NCI-H2196 (cell line): ENCODE data around the gene PSEN2.
"Not testable (repeated sequence)": the region's sequence is repeated elsewhere in the genome, so short reads cannot be mapped to it uniquely, and the experiment has no call there.

Experiments
- DNase-seq: peaks from one replicate; lab custom pipeline; 2025; ENCODE audit not compliant: unreplicated experiment; lab: John Stamatoyannopoulos, UW

The PSEN2 gene

DNA sequence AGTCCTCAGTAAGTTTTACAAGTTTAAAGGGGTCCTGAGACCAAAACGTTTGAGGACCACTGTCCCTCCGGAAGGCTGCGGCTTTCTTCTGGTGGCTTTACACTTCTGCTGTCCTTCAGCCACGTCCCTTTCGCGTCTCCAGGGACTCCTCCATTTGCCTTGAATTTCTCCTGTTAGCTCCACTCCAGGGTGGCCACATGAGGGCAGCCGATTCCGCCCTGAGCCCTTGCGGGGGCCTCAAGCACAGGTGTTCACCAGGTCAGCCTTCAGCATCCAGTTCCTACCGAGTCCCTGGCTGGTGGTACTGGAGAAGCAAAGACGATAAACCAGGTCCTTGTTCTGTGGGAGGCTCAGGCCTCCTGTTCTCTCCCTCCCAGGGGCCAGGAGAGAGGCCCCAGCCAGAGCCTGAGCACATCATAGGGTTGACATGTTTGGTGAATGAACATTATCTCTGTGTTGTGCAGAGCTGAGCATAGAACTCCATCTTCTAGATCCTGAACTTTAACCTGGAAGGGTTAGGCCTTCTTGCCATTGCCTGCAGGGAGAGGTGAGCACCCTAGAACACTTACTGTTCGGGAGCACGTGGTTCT lies 42.3 kb downstream of the PSEN2 start:
- no peak for DNase-seq

DNA sequence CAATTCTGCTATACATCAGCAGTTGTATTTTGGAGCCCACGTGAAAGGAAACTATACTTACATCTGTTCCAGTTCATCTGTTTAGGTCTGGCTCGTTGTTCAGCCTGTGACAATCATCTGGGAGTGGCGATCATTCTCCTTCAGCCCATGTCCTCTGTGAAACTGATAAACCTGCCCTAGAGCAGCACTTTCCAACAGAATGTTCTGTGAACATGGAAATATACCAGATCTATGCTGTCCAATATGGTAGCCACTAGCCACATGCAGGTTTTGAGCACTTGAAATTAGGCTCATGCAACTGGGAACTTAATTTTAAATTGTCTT lies 45.2 kb downstream of the PSEN2 start:
- no peak for DNase-seq

DNA sequence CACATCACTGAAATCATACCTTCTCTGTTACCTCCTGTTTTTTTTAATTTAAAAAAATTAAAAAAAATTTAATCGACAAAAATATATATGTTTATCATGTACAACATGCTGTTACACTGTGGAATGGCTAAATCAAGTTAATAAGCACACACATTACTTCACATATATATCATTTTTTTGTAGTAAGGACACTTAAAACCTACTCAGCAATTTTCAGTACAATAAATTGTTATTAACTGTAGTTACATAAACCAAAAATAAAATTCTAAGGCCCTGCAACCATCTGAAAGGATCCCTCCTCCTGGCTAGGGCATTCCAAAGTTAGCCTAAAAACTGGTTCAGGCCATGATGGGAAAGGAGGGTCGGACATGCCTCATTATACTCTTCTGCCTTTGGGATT lies 46.1 kb downstream of the PSEN2 start:
- no peak for DNase-seq

DNA sequence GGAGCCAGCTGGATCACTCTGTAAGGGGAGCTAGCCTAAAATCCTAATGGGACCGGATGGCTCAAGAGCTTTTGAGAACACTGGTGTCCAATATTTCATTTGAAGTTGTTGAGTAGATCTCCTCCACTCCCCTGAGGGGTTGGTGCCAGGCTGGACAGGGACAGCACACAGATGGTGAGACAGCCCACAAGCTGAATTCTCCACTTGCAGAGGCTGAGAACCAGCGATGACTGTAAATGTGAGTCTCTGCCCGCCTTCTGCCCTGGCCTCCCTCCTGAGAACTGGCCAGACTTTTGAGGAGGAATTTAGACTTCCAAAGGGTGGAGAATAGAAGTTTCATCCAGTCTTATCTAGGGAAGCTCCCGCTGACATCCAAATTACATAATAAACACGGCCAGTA lies 49.2 kb downstream of the PSEN2 start:
- DNase-seq, result no peak

DNA sequence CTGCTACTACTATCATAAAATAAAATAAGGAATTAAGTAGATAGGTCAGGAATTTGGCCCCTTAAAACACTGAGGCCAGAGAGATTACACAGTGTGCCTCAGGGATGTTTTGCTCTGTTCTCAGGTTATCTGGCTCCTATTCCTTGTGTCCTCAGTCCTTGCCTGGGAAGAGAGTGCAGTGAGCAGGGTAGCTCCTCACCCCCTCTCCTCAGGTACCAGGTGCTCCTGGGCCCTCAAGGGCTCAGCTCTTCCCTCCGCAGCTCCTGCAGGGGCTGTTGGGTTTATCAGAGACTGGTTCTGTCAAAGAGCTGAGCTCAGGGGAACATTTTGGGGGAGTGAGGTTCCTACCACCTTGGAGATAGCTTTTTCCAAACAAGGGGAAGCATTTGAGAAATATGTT lies 49.6 kb downstream of the PSEN2 start:
- no peak for DNase-seq

DNA sequence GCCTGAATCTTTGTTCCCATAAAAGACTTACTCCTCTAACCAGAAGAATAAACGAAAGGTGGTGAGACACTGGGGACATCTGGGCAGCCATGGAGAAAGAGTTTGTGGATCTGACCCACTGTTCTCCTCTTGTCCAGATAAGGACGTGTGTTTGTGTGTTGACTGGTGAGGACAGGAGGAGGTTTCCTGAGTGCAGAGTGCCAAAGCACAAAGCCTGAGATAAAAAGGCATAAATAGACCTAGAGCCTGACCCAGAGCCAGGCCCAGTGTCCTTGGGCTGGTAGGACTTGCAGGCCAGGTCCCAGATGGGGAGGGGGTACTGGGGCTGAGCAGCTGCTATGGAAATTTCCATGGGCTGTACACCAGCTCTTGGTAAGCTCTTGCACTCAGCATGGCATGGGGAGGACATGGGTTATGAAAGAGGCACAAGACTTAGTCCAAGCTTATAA lies 50.1 kb downstream of the PSEN2 start:
- DNase-seq, result no peak

DNA sequence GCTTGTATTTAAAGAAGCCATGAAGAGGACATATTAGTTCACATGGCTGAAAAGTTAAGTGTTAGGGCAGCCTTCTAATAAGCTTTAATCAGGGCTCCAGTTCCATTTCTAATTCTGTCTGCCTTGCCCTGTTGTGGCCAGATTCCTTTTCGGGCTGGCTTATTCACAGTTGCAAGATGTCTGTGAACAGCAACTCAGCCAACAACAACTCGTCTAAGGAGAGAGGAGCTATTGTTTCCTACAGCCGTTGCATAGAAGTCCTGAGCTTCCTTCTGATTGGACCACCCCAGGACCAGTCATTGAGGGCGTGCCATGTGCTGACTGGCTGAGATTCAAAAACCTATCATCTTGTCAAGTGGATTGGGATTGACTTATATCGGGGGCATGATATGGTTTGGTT lies 51.1 kb downstream of the PSEN2 start:
- DNase-seq, result no peak

DNA sequence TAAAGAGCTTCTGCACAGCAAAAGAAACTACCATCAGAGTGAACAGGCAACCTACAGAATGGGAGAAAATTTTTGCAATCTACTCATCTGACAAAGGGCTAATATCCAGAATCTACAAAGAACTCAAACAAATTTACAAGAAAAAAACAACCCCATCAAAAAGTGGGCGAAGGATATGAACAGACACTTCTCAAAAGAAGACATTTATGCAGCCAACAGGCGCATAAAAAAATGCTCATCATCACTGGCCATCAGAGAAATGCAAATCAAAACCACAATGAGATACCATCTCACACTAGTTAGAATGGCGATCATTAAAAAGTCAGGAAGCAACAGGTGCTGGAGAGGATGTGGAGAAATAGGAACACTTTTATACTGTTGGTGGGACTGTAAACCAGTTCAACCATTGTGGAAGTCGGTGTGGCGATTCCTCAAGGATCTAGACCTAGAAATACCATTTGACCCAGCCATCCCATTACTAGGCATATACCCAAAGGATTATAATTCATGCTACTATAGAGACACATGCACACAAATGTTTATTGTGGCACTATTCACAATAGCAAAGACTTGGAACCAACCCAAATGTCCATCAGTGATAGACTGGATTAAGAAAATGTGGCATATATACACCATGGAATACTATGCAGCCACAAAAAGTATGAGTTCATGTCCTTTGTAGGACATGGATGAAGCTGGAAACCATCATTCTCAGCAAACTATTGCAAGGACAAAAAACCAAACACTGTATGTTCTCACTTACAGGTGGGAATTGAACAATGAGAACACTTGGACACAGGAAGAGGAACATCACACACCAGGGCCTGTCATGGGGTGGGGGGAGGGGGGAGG lies 59.1 kb downstream of the PSEN2 start:
- DNase-seq, result not testable (repeated sequence)

DNA sequence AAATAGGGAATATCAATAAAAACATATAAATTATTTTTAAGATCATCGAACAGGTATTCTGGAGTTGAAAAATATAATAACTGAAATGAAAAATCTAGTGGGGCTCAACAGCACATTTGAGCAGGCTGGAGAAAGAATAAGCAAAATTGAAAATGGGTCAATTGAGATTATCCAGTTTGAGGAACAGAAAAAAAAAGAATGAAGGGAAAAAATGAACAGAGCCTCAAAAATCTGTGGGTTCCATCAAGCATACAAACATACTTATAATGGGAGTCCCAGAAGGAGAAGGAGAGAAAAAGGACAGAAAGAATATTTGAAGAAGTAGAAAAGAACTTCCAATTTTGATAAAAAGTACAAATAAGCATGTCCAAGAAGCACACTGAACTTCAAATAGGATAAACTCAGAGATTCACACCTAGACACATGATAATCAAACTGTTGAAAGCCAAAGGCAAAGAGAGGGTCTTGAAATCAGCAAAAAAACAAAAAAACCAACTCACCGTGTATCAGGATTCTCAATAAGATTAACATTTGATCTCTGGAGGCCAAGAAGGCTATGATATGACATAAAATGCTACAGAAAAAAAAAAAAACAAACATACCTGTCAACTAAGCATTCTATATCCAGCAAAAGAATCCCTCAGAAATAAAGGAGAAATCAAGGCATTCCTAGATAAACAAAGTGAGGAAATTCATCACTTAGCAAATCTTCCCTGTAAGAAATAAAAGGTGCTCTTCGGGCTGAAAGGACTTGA lies 64.2 kb downstream of the PSEN2 start:
- DNase-seq, result no peak

DNA sequence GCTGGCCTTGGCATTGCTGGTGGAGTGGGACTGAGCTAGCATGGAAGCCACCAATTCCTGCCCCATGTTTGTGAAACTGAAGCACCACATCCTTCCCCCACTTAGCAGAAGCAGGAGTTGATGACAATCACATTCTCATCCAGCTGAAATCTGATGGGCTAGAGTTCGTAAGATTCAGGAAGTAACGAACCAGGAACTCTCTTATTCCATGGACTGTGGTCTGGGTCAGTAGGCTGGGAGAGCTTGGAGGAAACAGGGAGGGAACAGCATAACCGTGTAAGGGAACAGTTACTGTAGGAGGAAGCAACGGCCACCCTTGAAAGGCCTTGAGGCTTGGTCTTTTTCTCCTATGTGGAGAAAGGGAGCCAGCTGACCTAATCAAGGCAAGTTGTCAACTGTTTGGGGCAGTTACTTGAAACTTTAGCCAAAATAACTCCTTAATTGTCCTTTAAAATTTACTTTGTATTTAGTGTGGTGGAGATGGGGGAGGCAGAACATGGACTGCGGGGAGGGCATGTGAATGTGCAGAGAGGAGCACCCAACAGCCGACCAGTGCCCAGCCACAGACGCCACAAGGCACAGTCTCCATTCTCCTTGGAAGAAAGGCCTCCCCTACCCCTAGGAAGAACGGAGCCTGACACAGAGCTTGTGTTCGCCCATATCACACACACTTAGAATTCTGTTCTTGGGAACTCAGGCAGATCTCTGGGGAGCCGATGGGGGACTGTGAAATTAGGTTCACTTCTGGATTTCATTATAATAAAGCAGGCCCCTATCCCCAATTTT lies 67.7 kb downstream of the PSEN2 start:
- no peak for DNase-seq

DNA sequence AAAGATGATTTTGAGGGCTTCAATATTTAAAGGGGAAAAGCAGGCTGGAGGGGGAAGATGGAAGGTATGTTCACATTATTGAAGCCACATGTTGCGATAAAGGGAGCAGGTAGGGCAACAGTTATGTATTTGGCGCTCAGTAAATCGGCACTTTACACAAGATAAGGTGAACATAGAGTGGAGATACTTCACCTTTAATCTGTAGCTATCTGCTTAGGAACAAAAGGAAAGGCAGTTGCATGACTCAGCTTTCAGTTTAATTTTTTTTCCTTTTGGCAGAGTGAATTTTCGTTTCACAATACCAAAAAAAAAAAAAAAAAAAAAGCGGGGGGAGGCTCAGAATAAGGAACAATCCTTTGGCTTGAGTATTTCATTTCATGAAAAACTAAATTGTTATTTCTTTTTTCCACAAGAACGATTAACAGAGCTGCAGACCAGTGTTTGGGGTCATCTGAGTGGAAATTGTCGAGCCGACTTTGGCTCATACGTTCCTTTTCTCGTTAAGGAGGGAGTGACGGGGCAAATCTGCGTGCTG lies 68.6 kb downstream of the PSEN2 start:
- DNase-seq, result no peak

DNA sequence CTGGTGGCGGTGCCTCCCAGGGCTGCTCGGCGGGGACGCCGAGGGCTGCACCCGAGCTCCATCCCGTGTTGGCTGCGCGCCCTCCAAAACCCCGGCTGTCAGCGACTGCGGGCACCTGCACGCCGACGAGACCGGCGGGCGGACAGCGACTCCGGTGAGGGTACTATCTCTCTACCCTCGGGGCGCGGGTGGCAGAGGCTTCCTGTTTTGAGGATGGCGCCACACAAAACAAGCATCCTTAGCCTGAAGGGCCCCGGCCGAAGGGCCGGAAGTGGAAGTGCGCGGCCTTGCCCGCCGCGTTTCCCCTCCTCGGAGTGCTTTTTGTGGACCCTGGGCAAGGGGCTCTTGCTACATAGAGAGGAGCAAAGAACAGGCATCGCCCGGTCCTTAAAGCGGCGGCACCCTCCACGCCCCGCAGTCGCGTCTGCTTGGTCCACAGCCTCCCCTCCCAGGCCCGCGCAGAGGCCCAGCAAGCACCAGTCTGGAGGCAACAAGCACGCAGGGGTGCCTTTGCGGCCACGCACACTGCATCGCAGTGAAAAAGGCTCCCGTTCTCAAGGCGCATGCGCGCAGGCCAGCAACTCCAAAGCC lies 69.1 kb downstream of the PSEN2 start:
- peak; percentile 74 for DNase-seq

DNA sequence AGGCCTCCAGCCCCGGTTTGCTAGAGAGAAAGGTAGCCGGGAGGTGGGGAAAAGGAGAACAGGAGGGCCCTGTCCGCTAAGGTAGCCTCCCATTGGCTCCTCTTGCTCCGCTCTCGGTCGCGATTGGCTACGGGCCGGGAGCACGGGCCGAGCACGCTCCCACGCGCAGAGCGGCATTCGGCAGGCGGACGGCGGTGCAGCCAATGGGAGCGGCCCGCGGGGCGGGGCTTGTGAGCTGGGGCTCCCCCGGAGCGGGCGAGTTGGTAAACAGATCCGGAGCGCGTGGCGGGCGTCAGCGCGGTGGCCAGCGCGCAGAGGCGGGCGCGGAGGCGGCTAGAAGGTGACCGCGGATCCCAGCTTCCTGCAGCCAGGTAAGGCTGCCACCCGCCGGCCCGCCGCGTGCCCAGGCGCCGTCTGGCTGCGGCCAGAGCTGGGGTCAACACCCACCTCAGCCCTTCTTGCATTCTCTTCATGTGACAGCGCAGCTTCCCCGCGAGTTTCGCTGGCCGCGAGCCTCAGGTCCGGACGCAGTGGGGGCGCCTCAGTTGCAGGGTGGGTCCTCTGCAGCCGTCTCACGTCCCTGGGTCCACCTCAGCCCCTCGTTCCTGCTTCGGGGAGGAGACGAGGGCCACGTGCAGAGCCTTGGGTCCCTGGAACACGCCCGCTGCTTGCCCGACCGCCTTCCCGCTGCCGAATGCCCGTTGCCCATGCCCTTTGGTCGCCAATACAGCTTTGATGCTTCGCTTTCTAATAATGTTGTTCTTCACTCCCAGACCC lies 69.8 kb downstream of the PSEN2 start, which contains the start of gene COQ8A:
TSS of gene COQ8A (plus strand) at position 266 of the 777 bp plus-strand sequence. CDS start 21,092 bp downstream, outside the sequence.
- peak; percentile 99 for DNase-seq

DNA sequence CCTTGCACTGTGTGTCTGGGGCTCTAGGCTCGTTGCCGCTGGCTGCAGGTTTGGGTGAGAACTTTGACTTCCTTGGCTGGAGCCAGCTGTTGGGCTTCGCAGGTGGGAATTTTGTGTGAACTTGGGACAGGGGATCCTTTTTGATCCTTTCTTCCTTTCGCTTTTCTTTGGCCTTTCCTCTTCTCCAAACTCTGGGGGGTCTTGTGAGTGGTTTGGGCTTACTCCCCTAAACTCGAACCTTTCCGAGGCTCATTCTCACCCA lies 70.3 kb downstream of the PSEN2 start:
- DNase-seq, result no peak

DNA sequence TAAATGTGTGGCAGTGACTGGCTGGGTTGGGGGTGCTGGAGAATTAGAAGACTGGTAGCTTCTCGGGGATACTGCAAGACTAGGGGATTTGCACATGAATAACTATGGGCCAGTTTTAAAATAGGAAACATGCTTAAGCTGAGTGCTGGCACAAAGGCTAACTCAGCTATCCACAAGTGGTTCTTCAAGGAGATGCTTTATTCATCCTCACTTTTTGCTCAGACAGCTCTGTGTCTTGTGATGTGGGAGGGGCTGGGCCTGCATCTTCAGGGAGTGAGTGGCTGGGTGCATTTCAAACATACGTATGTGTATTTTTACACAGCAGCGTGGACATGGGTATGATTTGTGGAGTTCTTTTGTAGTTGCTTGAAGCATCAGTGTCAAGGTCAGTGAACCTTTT lies 72.0 kb downstream of the PSEN2 start:
- DNase-seq, result no peak

DNA sequence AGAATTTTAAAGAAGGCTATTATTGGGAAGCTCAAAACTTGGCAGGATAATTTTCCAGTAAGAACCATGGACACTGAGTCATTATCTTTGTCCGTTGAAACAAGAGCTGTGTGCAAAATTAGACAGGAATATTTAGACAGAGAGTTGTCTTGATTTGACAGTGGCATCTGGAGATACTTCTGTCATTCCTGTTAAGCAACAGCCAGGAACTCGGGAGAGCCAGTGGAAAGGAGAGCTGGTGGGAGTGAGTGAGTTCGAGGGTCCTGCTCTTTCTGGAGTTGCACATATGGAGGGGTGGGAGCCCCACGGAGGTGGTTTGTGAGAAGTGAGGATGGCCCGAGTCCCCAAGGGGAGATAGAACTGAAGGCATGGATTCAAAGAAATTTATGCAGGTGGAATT lies 72.7 kb downstream of the PSEN2 start:
- no peak for DNase-seq

DNA sequence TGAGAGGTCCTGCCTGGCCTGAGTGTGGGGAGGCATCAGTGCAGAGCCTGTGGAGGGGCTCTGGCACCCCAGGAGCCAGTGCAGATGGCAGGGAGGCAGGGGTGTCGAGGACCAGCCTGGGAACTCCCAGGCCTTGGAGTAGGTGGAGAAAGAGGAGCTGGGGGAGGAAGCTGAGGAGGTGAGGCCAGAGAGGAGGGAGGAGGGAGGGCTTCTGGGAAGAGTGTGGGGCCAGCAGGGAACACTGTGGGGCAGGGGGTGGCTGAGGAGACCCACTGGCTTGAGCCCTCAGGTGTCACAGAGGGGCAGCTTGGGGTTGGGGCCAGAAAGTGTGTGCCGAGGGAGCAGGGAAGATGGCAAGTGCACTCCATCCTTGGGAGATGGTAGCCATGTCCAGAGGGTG lies 73.5 kb downstream of the PSEN2 start:
- DNase-seq, result no peak

DNA sequence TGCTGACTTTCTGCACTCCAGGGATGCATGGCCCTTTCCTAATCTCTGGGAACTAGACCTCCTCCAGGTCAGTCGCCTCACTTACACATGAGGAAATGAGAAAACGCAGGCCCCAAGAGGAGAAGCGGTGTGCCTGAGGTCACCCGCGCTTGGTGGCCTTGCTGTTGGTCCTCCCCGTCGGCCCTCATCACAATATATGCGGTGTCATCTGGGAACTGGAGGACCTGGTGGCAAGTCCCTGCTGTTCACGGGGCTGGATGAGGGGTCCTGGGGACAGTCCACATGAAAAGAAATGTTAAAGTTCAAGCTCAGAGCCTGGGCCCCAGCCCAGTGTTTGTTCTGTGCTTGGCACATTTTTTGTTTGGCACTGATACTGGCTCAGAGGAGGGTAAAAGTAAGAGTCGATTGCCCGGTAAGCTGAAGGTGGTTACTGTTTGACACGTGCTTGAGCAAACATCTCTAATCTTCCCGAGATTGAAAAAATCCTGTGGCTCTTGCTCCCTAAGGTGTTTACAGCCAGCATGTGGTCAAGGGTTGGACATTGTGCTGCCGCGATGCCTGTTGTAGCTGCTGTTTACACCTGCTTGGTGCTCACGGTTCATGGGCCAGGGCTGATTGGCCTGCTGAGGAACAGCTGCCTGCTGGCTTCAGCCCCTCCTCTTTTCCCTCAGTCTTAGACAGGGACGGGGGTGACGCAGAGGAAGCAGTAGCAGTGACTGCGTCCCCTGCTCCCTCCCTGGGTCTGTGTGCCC lies 74.9 kb downstream of the PSEN2 start:
- DNase-seq, result peak; percentile 68
